ENCODE data around the gene DDX28. TPM values are rescaled to one million over a fixed set of nuclear protein-coding genes. Genes with fewer than 3 reads are reported as not detected.

Gene DDX28
- total and polyA plus RNA-seq, 2 of the 4 experiments (the other 2 are of a cell fraction): 9.2 to 10.0 TPM

DNA sequence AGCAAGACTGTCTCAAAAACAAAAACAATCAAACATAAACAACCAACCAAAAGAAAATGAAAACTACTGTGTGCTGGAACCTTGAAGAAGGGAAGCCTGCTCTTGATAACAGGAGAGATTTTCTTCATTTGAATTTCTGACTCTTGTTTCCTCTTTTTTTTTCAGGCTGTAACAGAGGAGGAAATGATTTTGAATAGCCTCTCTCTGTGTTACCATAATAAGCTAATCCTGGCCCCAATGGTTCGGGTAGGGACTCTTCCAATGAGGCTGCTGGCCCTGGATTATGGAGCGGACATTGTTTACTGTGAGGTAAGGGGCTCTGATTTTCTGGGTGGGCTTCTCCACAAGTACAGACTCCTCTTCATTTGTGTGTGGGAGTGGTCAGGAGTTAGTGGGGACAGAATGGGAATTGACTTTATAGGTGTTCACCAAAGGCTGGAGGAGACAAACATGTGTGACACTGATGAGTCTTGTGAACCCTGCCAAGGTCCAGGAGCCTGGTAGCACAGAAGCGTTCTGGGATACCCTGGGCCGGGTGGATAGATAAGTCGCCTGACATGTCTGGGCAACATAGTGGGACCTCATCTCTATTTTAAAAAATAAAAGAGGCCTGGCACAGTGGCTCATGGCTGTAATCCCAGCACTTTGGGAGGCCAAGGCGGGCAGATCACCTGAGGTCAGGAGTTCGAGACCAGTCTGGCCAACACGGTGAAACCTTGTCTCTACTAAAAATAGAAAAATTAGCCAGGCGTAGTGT lies 15.0 kb upstream of the DDX28 start (continued):
- TF ChIP-seq RAD21 (IDR thresholded peaks at IDR 0.05; ENCODE audit: low read length): no peak

GRCh38 chr16:68035227-68035626 lies 12.2 kb upstream of the DDX28 start:
- H3K9me1 ChIP-seq (ENCODE audit: insufficient read depth, low read length): peaks cover 5% of the 10 kb centered on the region; the same call in 1 of the 2 replicates
- H3K4me2 ChIP-seq (ENCODE audit: low read depth, low read length): no peak overlapping the region
- no peak overlapping the region for H3K4me3 ChIP-seq (ENCODE audit: insufficient read depth, low read depth, low read length)
- H3K56ac ChIP-seq (ENCODE audit: extremely low read depth, insufficient read depth, low read length): no peak overlapping the region
- no peak for DNase-seq
- H3K9ac ChIP-seq (ENCODE audit: low read depth, low read length): no peak overlapping the region
- in situ Hi-C loops (cut with MboI; ENCODE audit: low sequenced_read_pairs) (no loop called here), dilution Hi-C loops (cut with HindIII; ENCODE audit: low sequenced_read_pairs, unreplicated experiment) (no loop called here), intact Hi-C loops (cut with micrococcal nuclease) (loop anchor here (10.0 kb wide), 1 partner anchor 360 kb away; no protein-coding TSS in a partner anchor)
- ChIA-PET CTCF (interaction anchor here (0.6 kb wide), 2 partner anchors 28 to 75 kb away, joined by 3 to 4 read pairs; no protein-coding TSS in a partner anchor), POLR2A (ENCODE audit: unreplicated experiment) (no interaction called here)
- WGBS, 2 experiments (ENCODE audit: extremely low coverage in 2 of 2, insufficient read length in 1 of 2): no CpG with 5 or more reads among the region's 2 CpGs
- H2BK5ac ChIP-seq (ENCODE audit: low read depth, low read length, poor library complexity, severe bottlenecking): no peak overlapping the region
- no peak overlapping the region for H2AFZ ChIP-seq (replicated peaks; ENCODE audit: low read length, poor library complexity)
- BruUV-seq (replicated peaks): no TSS peak
- no peak for ATAC-seq (ENCODE audit: low read depth)
- H4K5ac ChIP-seq (ENCODE audit: low read depth, low read length): no peak overlapping the region
- peaks cover 6 to 7% of the 10 kb centered on the region in 2 experiments; a peak in 2 of 4 replicates for H3K79me1 ChIP-seq (ENCODE audit: low read depth in 1 of 2, low read length in 2 of 2)
- H3K4ac ChIP-seq (ENCODE audit: low read depth, low read length): no peak overlapping the region
- H3K18ac ChIP-seq (ENCODE audit: low read depth, low read length): no peak overlapping the region
- H2BK20ac ChIP-seq (ENCODE audit: low read depth, low read length): no peak overlapping the region
- H4K91ac ChIP-seq (ENCODE audit: insufficient read depth, low read depth, low read length): no peak overlapping the region
- H3K23ac ChIP-seq (ENCODE audit: low read depth, low read length): no peak overlapping the region
- H2AK5ac ChIP-seq (ENCODE audit: low read depth, low read length): no peak overlapping the region
- no peaks in the 10 kb centered on the region for H4K20me1 ChIP-seq (ENCODE audit: insufficient read depth, low read length)
- H3K14ac ChIP-seq (replicated peaks; ENCODE audit: low read depth, low read length): no peak overlapping the region
- H2BK15ac ChIP-seq (ENCODE audit: low read depth, low read length): no peak overlapping the region
- no peaks in the 10 kb centered on the region for H3K4me1 ChIP-seq (ENCODE audit: control insufficient read depth, insufficient read depth, low read length)
- no peak overlapping the region for H2BK120ac ChIP-seq (ENCODE audit: low read depth, low read length)
- no peak for TF ChIP-seq MXI1 (IDR thresholded peaks at IDR 0.05; ENCODE audit: borderline replicate concordance, low read depth, low read length)
- TF ChIP-seq ELK1 (IDR thresholded peaks at IDR 0.05; ENCODE audit: borderline replicate concordance, low read depth, low read length): no peak
- TF ChIP-seq MAFK (IDR thresholded peaks at IDR 0.05; ENCODE audit: low read depth, low read length): no peak
- TF ChIP-seq CHD1 (IDR thresholded peaks at IDR 0.05; ENCODE audit: low read depth, low read length): no peak
- no peak for TF ChIP-seq RCOR1 (IDR thresholded peaks at IDR 0.05; ENCODE audit: insufficient replicate concordance, low read length)
- no peak for TF ChIP-seq POLR2A (IDR thresholded peaks at IDR 0.05; ENCODE audit: low read depth, low read length)
- no peak for TF ChIP-seq MAZ (IDR thresholded peaks at IDR 0.05; ENCODE audit: borderline replicate concordance, low read depth, low read length)
- TF ChIP-seq, protein P1, sequence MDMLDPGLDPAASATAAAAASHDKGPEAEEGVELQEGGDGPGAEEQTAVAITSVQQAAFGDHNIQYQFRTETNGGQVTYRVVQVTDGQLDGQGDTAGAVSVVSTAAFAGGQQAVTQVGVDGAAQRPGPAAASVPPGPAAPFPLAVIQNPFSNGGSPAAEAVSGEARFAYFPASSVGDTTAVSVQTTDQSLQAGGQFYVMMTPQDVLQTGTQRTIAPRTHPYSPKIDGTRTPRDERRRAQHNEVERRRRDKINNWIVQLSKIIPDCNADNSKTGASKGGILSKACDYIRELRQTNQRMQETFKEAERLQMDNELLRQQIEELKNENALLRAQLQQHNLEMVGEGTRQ (IDR thresholded peaks at IDR 0.05; ENCODE audit: low read depth, low read length): no peak
- TF ChIP-seq BHLHE40 (IDR thresholded peaks at IDR 0.05; ENCODE audit: low read depth, low read length): no peak
- no peak overlapping the region for H2AK9ac ChIP-seq (replicated peaks; ENCODE audit: low read depth, low read length, poor library complexity)
- H3K27ac ChIP-seq (ENCODE audit: insufficient read depth, low read length): no peak overlapping the region
- peaks cover 10% of the 10 kb centered on the region for H3K36me3 ChIP-seq (ENCODE audit: control insufficient read depth, insufficient read depth, low read length)
- H3K9me3 ChIP-seq (ENCODE audit: control insufficient read depth, insufficient read depth, low read length): no peaks in the 10 kb centered on the region
- no peak overlapping the region for H4K8ac ChIP-seq (ENCODE audit: low read depth in 2 of 2, low read length in 2 of 2)
- no peaks in the 10 kb centered on the region for H3K27me3 ChIP-seq (ENCODE audit: control insufficient read depth, insufficient read depth, low read length)
